GM18868 (cell line): ENCODE results near the gene UQCR10.
"Not testable (repeated sequence)": the region's sequence is repeated elsewhere in the genome, so short reads cannot be mapped to it uniquely, and the experiment has no call there.

Source experiments
- ATAC-seq: cut with Tn5 transposase; IDR thresholded peaks from one replicate; pipeline ENCODE4 v1.9.1; 2021; ENCODE audit warnings: mild to moderate bottlenecking, moderate library complexity; ENCODE audit not compliant: unreplicated experiment

Gene UQCR10

GRCh38 chr22:29735416-29735815 is 31.8 kb upstream of the UQCR10 start:
- no peak for ATAC-seq

GRCh38 chr22:29737251-29738117 is 29.7 kb upstream of the UQCR10 start:
- no peak for ATAC-seq

- ATAC-seq, result no peak
Measured at GRCh38 chr22:29738118-29738815, 28.9 kb upstream of the UQCR10 start.

- no peak for ATAC-seq
Measured at GRCh38 chr22:29739346-29739875, 27.8 kb upstream of the UQCR10 start.

GRCh38 chr22:29740216-29740615 is 27.0 kb upstream of the UQCR10 start:
- no peak for ATAC-seq

GRCh38 chr22:29741926-29742325 is 25.2 kb upstream of the UQCR10 start:
- ATAC-seq, result no peak

GRCh38 chr22:29742326-29742725 is 24.8 kb upstream of the UQCR10 start:
- ATAC-seq, result no peak

GRCh38 chr22:29744902-29745301 is 22.3 kb upstream of the UQCR10 start:
- ATAC-seq, result no peak

- ATAC-seq, result no peak
Measured at GRCh38 chr22:29747832-29748231, 19.3 kb upstream of the UQCR10 start.

- no peak for ATAC-seq
Measured at GRCh38 chr22:29748248-29748893, 18.8 kb upstream of the UQCR10 start.

GRCh38 chr22:29750029-29750428 is 17.1 kb upstream of the UQCR10 start:
- ATAC-seq, result no peak

- ATAC-seq, result no peak
Measured at GRCh38 chr22:29750559-29751538, 16.3 kb upstream of the UQCR10 start.

GRCh38 chr22:29751669-29752068 is 15.5 kb upstream of the UQCR10 start:
- no peak for ATAC-seq

- no peak for ATAC-seq
Measured at GRCh38 chr22:29753808-29754657, 13.1 kb upstream of the UQCR10 start.

- ATAC-seq, result not testable (repeated sequence)
Measured at GRCh38 chr22:29754658-29755395, 12.3 kb upstream of the UQCR10 start.

GRCh38 chr22:29755889-29756288 is 11.3 kb upstream of the UQCR10 start:
- ATAC-seq, result no peak

- ATAC-seq, result no peak
Measured at GRCh38 chr22:29756341-29756740, 10.8 kb upstream of the UQCR10 start.

GRCh38 chr22:29757096-29757495 is 10.1 kb upstream of the UQCR10 start:
- ATAC-seq, result no peak
